HepG2 (cell line): Measurements from ENCODE around the gene PRUNE1. TPM values are rescaled to one million over a fixed set of nuclear protein-coding genes. Genes with fewer than 3 reads are reported as not detected.

Experiments
- ATAC-seq: fragments of 200-7000 bp; cut with Tn5 transposase; 3 replicates; pipeline ENCODE4 v1.9.1; 2020; ENCODE audit warnings: mild to moderate bottlenecking, moderate library complexity
- BruUV-seq: library from RNA; stranded (reverse); fragments of 400-500 nt; replicated peaks from 2 replicates; lab custom pipeline; 2021; lab: Mats Ljungman, UMichigan
- CTCF ChIA-PET: fragments of 300-600 bp; formaldehyde crosslinking; extraction: SDS; loops from one replicate; lab custom pipeline; 2021; ENCODE audit warnings: low total read pairs, inconsistent platforms, low intra/inter-chr PET ratio; lab: Yijun Ruan, JAX
- POLR2A ChIA-PET: fragments of 350-600 bp; sonication (Branson Sonifier 250); formaldehyde crosslinking; loops from one replicate; lab custom pipeline; 2020; ENCODE audit warnings: antibody characterized with exemption, inconsistent platforms; lab: Yijun Ruan, JAX
- DNase-seq: peaks from one replicate; pipeline ENCODE4 v3.0.0-alpha.2; 2015; ENCODE audit warnings: low spot score
- FAIRE-seq: peaks from 3 replicates; lab custom pipeline; 2011; peaks lifted over from hg19 to GRCh38; lab: Jason Lieb, UNC
- H2AFZ ChIP-seq: one replicate; pipeline ENCODE4 v1.6.1; 2011; ENCODE audit warnings: low read length, inconsistent platforms
- H3K27ac ChIP-seq: fragments of 300-600 bp; 3 replicates; pipeline ENCODE4 v1.8.0; 2011; ENCODE audit warnings: mixed run types, mild to moderate bottlenecking, mixed read lengths, low read length, inconsistent platforms; ENCODE audit not compliant: insufficient read depth; ENCODE audit errors: extremely low read length
- H3K27me3 ChIP-seq, 2 experiments: fragments of 200-600 bp in 1 of 2; 2 replicates in 1 of 2; 3 replicates in 1 of 2; pipeline versions ENCODE4 v1.6.0 to v1.8.0; 2011; ENCODE audit warnings: low read length in 2 of 2, mild to moderate bottlenecking in 2 of 2, moderate library complexity in 2 of 2, inconsistent platforms in 1 of 2; ENCODE audit not compliant: insufficient read depth in 2 of 2, control insufficient read depth in 1 of 2
- H3K36me3 ChIP-seq, 2 experiments: fragments of 200-600 bp in 1 of 2; replicated peaks in 1 of 2; 2 replicates in 1 of 2; 3 replicates in 1 of 2; pipeline versions ENCODE4 v1.5.1 to v1.8.0; 2011; ENCODE audit warnings: low read length in 2 of 2, inconsistent platforms in 1 of 2; ENCODE audit not compliant: insufficient read depth in 2 of 2, control insufficient read depth in 1 of 2
- H3K4me1 ChIP-seq: 2 replicates; pipeline ENCODE4 v1.5.1; 2012; ENCODE audit warnings: low read length, inconsistent platforms; ENCODE audit not compliant: insufficient read depth
- H3K4me2 ChIP-seq: 2 replicates; pipeline ENCODE4 v1.6.0; 2011; ENCODE audit warnings: low read depth, low read length, inconsistent platforms
- H3K4me3 ChIP-seq, 3 experiments: fragments of 200-600 bp in 1 of 3; sonication (generic), shearing (Covaris generic) in 1 of 3; replicated peaks in 1 of 3; 2 replicates each; pipeline ENCODE4 v1.5.1; 2011 to 2016; ENCODE audit warnings: low read length in 3 of 3, inconsistent platforms in 2 of 3, low read depth in 2 of 3, mild to moderate bottlenecking in 2 of 3, control low read depth in 1 of 3, mixed read lengths in 1 of 3; ENCODE audit not compliant: insufficient read depth in 1 of 3
- H3K79me2 ChIP-seq: one replicate; pipeline ENCODE4 v1.6.1; 2011; ENCODE audit warnings: low read length, inconsistent platforms; ENCODE audit not compliant: insufficient read depth
- H3K9ac ChIP-seq: 2 replicates; pipeline ENCODE4 v1.6.0; 2011; ENCODE audit warnings: mild to moderate bottlenecking, low read depth, low read length, inconsistent platforms; ENCODE audit not compliant: insufficient read depth
- H3K9me3 ChIP-seq: 2 replicates; pipeline ENCODE4 v1.5.1; 2012; ENCODE audit warnings: mild to moderate bottlenecking, low read length
- H4K20me1 ChIP-seq: 2 replicates; pipeline ENCODE4 v1.6.0; 2011; ENCODE audit warnings: inconsistent platforms, mild to moderate bottlenecking, low read length, moderate library complexity; ENCODE audit not compliant: insufficient read depth
- CBX1 ChIP-seq: IDR thresholded peaks from one replicate; pipeline ENCODE4 v1.6.1; 2016; ENCODE audit warnings: antibody characterized with exemption, low read depth
- KDM1A ChIP-seq: IDR thresholded peaks from 2 replicates; pipeline ENCODE4 v1.6.1; 2016; ENCODE audit warnings: missing compliant biosample characterization
- WGBS: methylation state at CpG from one replicate; pipeline ENCODE4 v1.1.6; 2017; ENCODE audit warnings: low lambda C conversion rate; 5-methylcytosine and 5-hydroxymethylcytosine counted together
- in situ Hi-C: cut with HindIII; loops from 2 replicates; pipeline ENCODE4 v1.10.0; 2017; ENCODE audit warnings: low pct_unique_long_range_greater_than_20kb; ENCODE audit not compliant: extremely low pct_ligation_motif_present
- intact Hi-C: fragments of 100-400 bp; cut with micrococcal nuclease; formaldehyde crosslinking; loops from one replicate; pipeline ENCODE4 v1.10.0; 2022; ENCODE audit not compliant: unreplicated experiment
- polyA plus RNA-seq, 8 experiments: library from polyadenylated mRNA; depleted of rRNA in 3 of 8; stranded (reverse) in 7 of 8; unstranded in 1 of 8; fragments of >200 nt; fragmentation: Illumina TruSeq in 4 of 8; extraction: Trizol in 4 of 8; gene quantifications; 2 replicates each; pipeline versions ENCODE4 v1.2.1 to v1.2.3, GENCODE V29; 2011 to 2016; ENCODE audit warnings: low read depth in 4 of 8, missing spikeins in 1 of 8, mixed read lengths in 1 of 8; ENCODE audit not compliant: insufficient read depth in 1 of 8
- total RNA-seq, 5 experiments: library from RNA; depleted of rRNA; stranded (reverse); fragments of >200 nt; fragmentation: Illumina TruSeq; extraction: Trizol; gene quantifications; 2 replicates each; pipeline ENCODE4 v1.2.3, GENCODE V29; 2016; ENCODE audit warnings: low read depth in 1 of 5
- TF ChIP-seq, protein P1 (sequence below): sonication (generic); formaldehyde crosslinking; IDR thresholded peaks from 2 replicates; pipeline ENCODE4 v1.5.0; 2020; ENCODE audit warnings: missing genetic modification reagents
- TF ChIP-seq, protein P2 (sequence below): sonication (generic); formaldehyde crosslinking; IDR thresholded peaks from 2 replicates; pipeline ENCODE4 v1.9.0; 2022; ENCODE audit warnings: missing genetic modification reagents, mild to moderate bottlenecking, borderline replicate concordance
- TF ChIP-seq, protein P3 (sequence below): sonication (generic); formaldehyde crosslinking; IDR thresholded peaks from 2 replicates; pipeline ENCODE4 v1.4.0; 2020; ENCODE audit warnings: missing genetic modification reagents

The PRUNE1 gene
- total and polyA plus RNA-seq, 2 of the 13 experiments (the other 11 are each of a cell fraction or from before 2014, with no cell fraction given) = 19.0 to 31.9 TPM

DNA sequence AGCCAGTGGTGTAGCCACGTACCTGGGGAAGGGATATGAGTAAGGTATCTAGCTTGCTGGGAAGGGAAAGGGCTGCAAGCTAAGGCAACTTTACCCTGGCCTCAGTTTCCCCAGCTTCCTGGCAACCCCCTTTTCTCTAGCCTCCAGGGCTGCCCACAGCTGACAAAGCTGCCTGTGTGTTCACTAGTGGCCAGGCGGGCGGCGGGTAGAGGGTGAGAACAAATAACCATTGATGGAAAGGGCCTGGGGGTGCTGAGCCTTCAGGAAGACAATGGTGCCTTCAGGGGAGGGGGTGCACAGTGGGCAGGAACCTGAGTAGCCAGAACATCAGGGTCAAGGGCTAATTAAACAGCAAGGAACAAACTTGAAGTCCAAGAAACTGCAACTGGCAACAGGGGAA lies 39.8 kb upstream of the PRUNE1 start:
- CTCF ChIA-PET = no interaction called here
- no peak overlapping the region for H2AFZ ChIP-seq
- no peak overlapping the region for H3K9ac ChIP-seq
- TF ChIP-seq KDM1A (CRISPR knock-in tag) (no peak), CBX1 (no peak)
- TF ChIP-seq, protein P1, sequence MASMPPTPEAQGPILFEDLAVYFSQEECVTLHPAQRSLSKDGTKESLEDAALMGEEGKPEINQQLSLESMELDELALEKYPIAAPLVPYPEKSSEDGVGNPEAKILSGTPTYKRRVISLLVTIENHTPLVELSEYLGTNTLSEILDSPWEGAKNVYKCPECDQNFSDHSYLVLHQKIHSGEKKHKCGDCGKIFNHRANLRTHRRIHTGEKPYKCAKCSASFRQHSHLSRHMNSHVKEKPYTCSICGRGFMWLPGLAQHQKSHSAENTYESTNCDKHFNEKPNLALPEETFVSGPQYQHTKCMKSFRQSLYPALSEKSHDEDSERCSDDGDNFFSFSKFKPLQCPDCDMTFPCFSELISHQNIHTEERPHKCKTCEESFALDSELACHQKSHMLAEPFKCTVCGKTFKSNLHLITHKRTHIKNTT (CRISPR knock-in tag) = no peak
- TF ChIP-seq, protein P2, sequence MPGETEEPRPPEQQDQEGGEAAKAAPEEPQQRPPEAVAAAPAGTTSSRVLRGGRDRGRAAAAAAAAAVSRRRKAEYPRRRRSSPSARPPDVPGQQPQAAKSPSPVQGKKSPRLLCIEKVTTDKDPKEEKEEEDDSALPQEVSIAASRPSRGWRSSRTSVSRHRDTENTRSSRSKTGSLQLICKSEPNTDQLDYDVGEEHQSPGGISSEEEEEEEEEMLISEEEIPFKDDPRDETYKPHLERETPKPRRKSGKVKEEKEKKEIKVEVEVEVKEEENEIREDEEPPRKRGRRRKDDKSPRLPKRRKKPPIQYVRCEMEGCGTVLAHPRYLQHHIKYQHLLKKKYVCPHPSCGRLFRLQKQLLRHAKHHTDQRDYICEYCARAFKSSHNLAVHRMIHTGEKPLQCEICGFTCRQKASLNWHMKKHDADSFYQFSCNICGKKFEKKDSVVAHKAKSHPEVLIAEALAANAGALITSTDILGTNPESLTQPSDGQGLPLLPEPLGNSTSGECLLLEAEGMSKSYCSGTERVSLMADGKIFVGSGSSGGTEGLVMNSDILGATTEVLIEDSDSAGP = peak; percentile 21; the same call in 1 of the 2 replicates
- no peak overlapping the region for H3K4me2 ChIP-seq
- no peak overlapping the region for H3K4me3 ChIP-seq
- peaks cover 33 to 56% of the 10 kb centered on the region in 2 experiments for H3K36me3 ChIP-seq
- peaks cover 48% of the 10 kb centered on the region for H3K79me2 ChIP-seq
- H4K20me1 ChIP-seq = peaks cover 29% of the 10 kb centered on the region
- WGBS = 96% methylated on average over 4 of the region's 4 CpGs
- FAIRE-seq (no peak), ATAC-seq (no peak), DNase-seq (no peak)
- intact Hi-C loops = no loop called here
- BruUV-seq = no TSS peak
- in situ Hi-C loops = no loop called here
- H3K27ac ChIP-seq = no peak overlapping the region
- H3K27me3 ChIP-seq = no peaks in the 10 kb centered on the region; a peak in 1 of 5 replicates
- POLR2A ChIA-PET = interaction anchor here (5.9 to 10.3 kb wide), 2 partner anchors 13 to 38 kb away, joined by 99 to 114 read pairs; partner anchors contain the start of genes ANXA9 and MINDY1
- H3K9me3 ChIP-seq = no peaks in the 10 kb centered on the region
- peaks cover 48% of the 10 kb centered on the region for H3K4me1 ChIP-seq

DNA sequence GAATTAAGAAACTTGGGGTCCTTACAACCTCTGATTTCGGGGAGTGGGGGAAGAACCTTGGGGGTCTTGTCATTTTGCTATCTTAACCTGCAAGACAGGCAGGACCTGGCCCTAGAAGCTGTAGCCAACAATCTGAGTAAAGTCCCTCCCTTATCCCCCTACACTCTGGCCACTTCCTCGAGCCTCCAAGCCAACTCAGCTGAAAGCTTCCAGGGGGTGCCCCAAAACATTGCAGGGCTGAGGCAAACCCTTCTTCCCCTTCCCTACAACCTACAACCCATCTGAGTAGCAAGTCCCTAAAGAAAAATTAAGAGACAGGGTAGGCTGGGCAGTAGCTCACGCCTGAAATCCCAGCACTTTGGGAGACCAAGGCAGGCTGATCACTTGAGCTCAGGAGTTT lies 38.6 kb upstream of the PRUNE1 start:
- in situ Hi-C loops (no loop called here), intact Hi-C loops (loop anchor here (5.0 kb wide), 1 partner anchor 38 kb away; the partner anchor contains the start of genes MINDY1 and PRUNE1)
- peaks cover 26% of the 10 kb centered on the region for H4K20me1 ChIP-seq
- ChIA-PET POLR2A (interaction anchor here (0.9 to 10.3 kb wide), 5 partner anchors 9 to 42 kb away, joined by 3 to 114 read pairs (median 21); partner anchors contain the start of genes ANXA9, MINDY1 and SETDB1), CTCF (no interaction called here)
- H3K9ac ChIP-seq = no peak overlapping the region
- peaks cover 48% of the 10 kb centered on the region for H3K4me1 ChIP-seq
- ATAC-seq = no peak
- H3K4me3 ChIP-seq = no peak overlapping the region
- H3K36me3 ChIP-seq = peaks cover 28 to 45% of the 10 kb centered on the region in 2 experiments
- H3K79me2 ChIP-seq = peaks cover 57% of the 10 kb centered on the region
- WGBS = 95% methylated on average over 3 of the region's 3 CpGs
- no peaks in the 10 kb centered on the region; a peak in 1 of 5 replicates for H3K27me3 ChIP-seq
- DNase-seq = no peak
- peak overlapping the region; percentile 34 for H3K27ac ChIP-seq
- TF ChIP-seq, protein P3, sequence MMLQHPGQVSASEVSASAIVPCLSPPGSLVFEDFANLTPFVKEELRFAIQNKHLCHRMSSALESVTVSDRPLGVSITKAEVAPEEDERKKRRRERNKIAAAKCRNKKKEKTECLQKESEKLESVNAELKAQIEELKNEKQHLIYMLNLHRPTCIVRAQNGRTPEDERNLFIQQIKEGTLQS (CRISPR knock-in tag) = no peak
- FAIRE-seq = no peak
- no peaks in the 10 kb centered on the region for H3K9me3 ChIP-seq
- no peak overlapping the region for H3K4me2 ChIP-seq
- no TSS peak for BruUV-seq
- no peak overlapping the region for H2AFZ ChIP-seq
